Right lobe of liver (tissue), 4 donors: ENCODE results near the gene GLIS1.

ENCODE experiments used
- POLR2A ChIP-seq: fragments of 450-650 bp; IDR thresholded peaks from one replicate; pipeline ENCODE4 v1.6.1; 2017; ENCODE audit warnings: antibody characterized with exemption, mild to moderate bottlenecking
- TF ChIP-seq, protein P1 (sequence below), 4 donors: fragments of 200-600 bp in 3 of 4; fragments of 450-650 bp in 1 of 4; IDR thresholded peaks; one replicate each; pipeline versions ENCODE4 v1.5.1 to v1.8.0; 2016 to 2022; ENCODE audit warnings: antibody characterized with exemption in 4 of 4, mild to moderate bottlenecking in 2 of 4
- donor health status: DM: no; HTN: no; CAD: no.
- donor health status: DM: no; HTN: no; CAD: no.
- donor health status: DM: no; HTN: yes; CAD: no.

DNA sequence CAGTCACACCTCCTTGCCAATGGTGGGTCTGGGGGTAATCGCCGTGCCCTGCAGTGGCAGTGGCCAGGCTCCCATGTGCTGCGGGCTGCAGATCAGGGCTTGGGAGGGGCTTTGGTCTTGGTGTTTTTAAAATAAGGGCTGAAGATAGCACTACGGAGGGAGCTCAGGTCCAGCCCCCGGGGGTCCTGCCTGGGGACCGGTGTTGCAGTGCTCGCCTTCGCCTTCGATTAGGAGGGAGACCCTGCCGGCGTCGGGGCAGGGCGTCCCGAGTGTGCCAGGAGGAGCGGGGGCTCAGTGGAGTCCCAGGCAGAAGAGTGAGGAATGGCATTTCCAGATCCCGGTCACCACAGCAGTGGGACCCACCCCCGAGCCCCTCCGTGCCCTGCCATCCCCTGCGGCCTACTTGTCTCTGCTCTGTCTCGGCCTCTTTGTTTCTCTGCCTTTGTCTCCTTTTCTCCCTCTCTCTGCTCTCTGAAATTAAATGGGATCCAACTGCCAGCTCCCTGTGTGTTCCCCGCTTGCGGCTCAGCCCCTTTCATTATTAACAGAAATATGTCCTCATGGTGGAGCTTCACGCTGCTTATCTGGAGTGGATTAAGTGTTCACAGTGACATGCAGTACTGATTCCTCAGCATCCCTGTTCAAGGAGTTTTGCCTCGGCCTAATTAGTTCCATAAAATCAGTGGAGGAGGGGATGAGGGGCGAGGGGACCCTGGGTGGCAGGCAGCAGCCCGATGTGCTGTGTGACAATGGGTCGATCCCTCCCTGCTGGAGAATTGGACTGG, 235.3 kb downstream of the GLIS1 start:
- TF ChIP-seq, protein P1, sequence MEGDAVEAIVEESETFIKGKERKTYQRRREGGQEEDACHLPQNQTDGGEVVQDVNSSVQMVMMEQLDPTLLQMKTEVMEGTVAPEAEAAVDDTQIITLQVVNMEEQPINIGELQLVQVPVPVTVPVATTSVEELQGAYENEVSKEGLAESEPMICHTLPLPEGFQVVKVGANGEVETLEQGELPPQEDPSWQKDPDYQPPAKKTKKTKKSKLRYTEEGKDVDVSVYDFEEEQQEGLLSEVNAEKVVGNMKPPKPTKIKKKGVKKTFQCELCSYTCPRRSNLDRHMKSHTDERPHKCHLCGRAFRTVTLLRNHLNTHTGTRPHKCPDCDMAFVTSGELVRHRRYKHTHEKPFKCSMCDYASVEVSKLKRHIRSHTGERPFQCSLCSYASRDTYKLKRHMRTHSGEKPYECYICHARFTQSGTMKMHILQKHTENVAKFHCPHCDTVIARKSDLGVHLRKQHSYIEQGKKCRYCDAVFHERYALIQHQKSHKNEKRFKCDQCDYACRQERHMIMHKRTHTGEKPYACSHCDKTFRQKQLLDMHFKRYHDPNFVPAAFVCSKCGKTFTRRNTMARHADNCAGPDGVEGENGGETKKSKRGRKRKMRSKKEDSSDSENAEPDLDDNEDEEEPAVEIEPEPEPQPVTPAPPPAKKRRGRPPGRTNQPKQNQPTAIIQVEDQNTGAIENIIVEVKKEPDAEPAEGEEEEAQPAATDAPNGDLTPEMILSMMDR (IDR thresholded peaks at IDR 0.05), result no peak
- TF ChIP-seq POLR2A, result no peak
